Astrocyte of the cerebellum (primary cell): Measurements from ENCODE around the gene VPS11.
"Not testable (repeated sequence)": the region's sequence is repeated elsewhere in the genome, so short reads cannot be mapped to it uniquely, and the experiment has no call there.

Experiments used
- DNase-seq: peaks from one replicate; pipeline ENCODE4 v3.0.0-alpha.2; 2011; ENCODE audit warnings: low read depth
- H3K4me3 ChIP-seq: 2 replicates; pipeline ENCODE4 v1.5.1; 2011; ENCODE audit warnings: mild to moderate bottlenecking, low read depth, low read length, moderate library complexity
- in situ Hi-C: cut with HindIII; loops from 2 replicates; pipeline ENCODE4 v1.10.0; 2017; ENCODE audit warnings: low sequenced_read_pairs
- TF ChIP-seq, protein P1 (sequence below): IDR thresholded peaks from 2 replicates; pipeline ENCODE4 v1.5.1; 2012; ENCODE audit warnings: low read length, low read depth, moderate library complexity, mild to moderate bottlenecking; ENCODE audit errors: missing control alignments

VPS11 gene

DNA sequence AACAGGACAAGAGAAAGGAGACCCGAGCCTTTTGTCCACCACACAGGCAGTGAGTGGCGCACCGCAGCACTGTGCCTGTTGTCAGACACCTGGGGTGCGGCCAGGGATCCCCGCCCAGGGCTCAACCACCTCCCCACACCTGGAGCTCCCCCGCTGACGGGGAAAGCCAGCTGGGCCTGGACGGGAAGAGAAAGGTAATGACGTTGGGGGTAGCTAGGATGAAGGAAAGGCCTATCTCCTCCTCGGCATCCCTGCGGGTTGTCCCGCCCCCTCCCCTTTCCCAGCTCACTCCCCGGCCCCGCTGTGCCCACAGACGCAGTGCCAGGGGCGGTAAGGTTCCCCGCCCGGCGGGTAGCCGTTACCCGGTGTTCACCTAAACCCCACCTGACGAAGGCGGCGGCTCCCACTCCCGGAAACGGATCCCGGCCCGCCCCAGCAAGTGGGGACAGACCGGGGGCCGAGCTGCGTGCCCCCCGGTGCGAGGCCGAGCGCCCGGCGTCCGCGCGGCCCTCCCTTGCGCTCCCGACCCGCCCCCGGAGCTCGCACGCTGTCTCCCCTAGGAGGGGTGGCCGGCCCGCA lies 11.1 kb upstream of the VPS11 start:
- in situ Hi-C loops = no loop called here
- DNase-seq = no peak
- TF ChIP-seq, protein P1, sequence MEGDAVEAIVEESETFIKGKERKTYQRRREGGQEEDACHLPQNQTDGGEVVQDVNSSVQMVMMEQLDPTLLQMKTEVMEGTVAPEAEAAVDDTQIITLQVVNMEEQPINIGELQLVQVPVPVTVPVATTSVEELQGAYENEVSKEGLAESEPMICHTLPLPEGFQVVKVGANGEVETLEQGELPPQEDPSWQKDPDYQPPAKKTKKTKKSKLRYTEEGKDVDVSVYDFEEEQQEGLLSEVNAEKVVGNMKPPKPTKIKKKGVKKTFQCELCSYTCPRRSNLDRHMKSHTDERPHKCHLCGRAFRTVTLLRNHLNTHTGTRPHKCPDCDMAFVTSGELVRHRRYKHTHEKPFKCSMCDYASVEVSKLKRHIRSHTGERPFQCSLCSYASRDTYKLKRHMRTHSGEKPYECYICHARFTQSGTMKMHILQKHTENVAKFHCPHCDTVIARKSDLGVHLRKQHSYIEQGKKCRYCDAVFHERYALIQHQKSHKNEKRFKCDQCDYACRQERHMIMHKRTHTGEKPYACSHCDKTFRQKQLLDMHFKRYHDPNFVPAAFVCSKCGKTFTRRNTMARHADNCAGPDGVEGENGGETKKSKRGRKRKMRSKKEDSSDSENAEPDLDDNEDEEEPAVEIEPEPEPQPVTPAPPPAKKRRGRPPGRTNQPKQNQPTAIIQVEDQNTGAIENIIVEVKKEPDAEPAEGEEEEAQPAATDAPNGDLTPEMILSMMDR = no peak
- H3K4me3 ChIP-seq = peak overlapping the region; percentile 81

DNA sequence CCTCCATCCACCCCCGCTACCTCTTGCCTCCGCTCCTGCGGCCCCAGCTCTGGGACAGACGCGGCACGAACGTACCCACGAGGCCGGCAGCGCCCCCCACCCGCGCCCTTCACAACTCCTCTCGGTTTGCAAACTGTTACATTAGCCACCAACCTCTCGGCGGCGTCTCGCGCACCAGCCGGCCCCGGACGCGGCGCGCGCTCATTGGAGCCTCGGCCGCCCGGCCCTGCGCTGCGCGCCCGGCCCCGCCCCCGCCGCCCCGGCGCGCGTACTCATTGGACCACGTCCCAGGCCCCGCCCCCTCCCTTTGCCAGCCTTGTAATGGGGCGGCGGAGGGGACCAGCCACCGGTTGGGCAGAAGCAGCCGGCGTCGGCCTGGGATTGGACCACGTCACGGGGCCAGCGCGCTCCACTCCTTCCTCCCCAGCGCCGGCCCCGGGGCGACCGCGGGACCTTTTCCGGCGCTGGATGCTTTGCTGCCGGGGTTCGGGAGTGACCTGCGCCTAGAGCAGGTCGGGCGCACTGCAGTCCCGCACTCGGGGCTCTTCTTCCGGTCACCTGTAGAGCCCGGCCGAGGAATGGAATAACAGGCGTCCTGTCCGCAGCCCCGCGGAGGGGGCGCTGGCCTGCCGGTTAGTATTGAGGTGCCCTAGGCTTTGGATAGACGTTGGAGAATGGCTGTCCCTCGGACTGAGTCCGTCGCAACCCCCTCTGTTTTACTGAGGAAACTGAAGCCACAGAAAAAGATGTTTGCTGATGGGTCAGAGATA lies 10.4 kb upstream of the VPS11 start, which contains the start of gene HYOU1:
HYOU1 (minus strand) TSS at position 206 of the 770 bp plus-strand sequence. CDS start 1,045 bp downstream, outside the sequence.
- peak; percentile 86 for DNase-seq
- H3K4me3 ChIP-seq = peak within 1 kb of the TSS; percentile 81
- TF ChIP-seq, protein P1 = peak; percentile 43
- in situ Hi-C loops = no loop called here

DNA sequence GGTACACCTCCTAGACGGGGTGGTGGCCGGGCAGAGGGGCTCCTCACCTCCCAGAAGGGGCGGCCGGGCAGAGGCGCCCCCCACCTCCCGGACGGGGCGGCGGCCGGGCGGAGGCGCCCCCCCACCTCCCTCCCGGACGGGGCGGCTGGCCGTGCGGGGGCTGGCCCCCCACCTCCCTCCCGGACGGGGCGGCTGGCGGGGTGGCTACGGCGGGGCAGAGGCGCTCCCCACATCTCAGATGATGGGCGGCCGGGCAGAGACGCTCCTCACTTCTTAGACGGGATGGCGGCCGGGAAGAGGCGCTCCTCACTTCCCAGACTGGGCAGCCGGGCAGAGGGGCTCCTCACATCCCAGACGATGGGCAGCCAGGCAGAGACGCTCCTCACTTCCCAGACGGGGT lies 8.5 kb upstream of the VPS11 start:
- H3K4me3 ChIP-seq, DNase-seq, in situ Hi-C loops: not testable (repeated sequence)

DNA sequence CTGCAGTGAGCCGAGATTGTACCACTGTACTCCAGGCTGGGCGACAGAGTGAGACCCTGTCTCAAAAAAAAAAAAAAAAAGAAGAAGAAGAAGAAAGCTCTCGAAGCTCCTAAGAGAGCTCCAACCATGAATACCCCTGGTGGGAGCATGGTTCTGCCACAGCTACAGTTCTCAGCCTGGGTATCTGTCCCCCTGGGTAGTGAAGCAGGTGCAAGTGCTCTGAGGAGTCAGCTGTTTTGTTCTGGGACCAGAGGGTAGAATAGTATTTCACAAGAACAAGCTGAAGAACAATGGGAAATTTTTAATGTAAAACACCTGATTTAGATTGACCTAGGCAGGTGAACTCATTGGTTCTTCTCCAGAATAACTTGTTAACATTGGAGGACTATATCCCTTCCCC lies 6.4 kb upstream of the VPS11 start:
- in situ Hi-C loops = no loop called here
- H3K4me3 ChIP-seq = no peak overlapping the region
- no peak for DNase-seq
- TF ChIP-seq, protein P1 = no peak

DNA sequence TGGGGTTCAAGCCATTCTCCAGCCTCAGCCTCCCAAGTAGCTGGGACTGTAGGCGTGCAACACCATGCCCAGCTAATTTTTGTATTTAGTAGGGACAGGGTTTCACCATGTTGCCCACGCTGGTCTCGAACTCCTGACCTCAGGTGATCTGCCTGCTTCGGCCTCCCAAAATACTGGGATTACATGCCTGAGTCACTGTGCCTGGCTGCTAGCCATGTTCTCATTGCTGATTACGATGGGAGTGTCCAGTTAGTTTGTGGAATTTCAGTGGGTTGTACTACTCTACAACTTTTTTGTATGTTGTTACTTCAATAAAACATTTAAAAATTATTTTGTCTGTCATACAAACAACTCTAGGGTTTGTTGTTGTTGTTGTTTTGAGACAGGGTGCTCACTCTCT lies 4.8 kb upstream of the VPS11 start:
- in situ Hi-C loops = no loop called here
- TF ChIP-seq, protein P1 = no peak
- no peak for DNase-seq
- no peak overlapping the region for H3K4me3 ChIP-seq

DNA sequence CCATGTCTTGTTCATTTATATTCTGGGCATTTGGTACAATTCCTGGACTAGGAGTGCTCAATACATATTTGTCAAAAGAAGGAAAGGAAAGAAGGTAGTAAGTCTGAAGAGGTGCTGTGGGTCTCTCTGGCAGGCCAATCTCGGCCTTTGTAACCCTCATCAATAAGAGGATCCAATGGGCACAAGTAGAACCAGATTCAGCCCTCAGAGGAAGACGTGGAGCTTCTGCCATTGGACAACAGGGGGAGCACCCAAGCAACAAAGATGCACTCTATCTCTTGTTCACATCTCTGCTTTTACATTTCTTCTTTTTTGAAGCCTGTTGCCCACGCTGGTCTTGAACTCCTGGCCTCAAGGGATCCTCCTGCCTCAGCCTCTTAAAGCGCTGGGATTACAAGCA lies 2.2 kb upstream of the VPS11 start:
- in situ Hi-C loops = no loop called here
- H3K4me3 ChIP-seq = no peak overlapping the region
- no peak for DNase-seq
- TF ChIP-seq, protein P1 = peak; percentile 55

DNA sequence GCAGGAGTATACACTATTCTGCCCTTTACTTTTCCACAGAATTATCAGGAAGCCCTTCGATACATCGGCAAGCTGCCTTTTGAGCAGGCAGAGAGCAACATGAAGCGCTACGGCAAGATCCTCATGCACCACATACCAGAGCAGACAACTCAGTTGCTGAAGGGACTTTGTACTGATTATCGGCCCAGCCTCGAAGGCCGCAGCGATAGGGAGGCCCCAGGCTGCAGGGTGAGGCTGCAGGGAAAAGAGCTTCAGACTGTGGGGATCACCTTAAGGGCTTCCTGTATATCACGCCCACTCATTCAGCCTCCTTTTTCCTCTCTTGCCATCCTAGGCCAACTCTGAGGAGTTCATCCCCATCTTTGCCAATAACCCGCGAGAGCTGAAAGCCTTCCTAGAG lies 10.2 kb downstream of the VPS11 start:
- H3K4me3 ChIP-seq = no peak overlapping the region
- TF ChIP-seq, protein P1 = no peak
- in situ Hi-C loops = no loop called here
- DNase-seq = no peak
